Measurements from ENCODE around the gene LRRC75B. TPM values are rescaled to one million over a fixed set of nuclear protein-coding genes. Genes with fewer than 3 reads are reported as not detected.
"Not testable (repeated sequence)": the region's sequence is repeated elsewhere in the genome, so short reads cannot be mapped to it uniquely, and the experiment has no call there.

Gene LRRC75B, protein sequence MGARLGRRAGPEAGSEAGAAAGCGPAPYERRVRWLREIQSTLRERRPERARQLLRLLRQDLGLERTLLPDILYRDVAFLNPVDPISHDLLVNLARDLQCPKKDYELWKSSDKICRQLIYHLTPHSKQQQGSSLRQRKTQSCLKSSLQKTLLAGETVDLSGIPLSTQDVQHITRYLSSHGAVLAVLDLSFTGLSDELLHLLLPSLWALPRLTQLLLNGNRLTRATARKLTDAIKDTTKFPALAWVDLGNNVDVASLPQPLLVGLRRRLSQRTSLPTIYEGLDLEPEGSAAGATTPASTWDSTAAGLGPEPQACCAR
- total RNA-seq = 37.7 TPM

DNA sequence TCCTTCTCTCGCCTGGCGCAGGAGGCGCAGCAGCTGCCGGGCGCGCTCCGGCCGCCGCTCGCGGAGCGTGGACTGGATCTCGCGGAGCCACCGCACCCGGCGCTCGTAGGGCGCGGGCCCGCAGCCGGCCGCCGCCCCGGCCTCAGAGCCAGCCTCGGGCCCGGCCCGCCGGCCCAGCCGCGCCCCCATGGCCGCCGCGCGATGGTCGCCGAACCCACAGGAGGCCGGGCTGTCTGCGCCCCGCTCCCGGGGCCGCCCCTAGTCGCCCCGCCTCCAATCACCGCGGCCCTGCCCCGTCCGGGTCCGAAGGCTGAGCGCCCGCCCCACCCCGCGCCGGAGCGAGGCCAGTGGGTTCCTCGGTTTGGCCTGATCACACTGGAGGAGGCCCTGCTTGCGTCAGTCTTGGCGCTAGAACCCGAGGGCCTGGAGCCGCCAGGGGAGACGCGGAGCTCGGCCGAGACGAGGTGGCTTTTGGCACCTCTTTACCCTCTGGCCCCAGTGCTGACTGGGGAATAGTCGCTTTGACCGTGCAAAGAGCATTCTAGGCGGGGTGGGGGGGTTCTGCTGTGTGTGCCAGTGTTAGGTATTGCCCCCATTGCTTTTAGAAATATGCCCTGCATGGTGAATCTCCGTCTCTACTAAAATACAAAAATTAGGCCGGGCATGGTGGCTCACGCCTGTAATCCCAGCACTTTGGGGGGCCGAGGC lies at the start of gene LRRC75B:
Gene LRRC75B, minus strand, starts transcription at position 223 of the 708 bp plus-strand sequence. Its CDS starts 34 bp downstream, at position 189.
- peak; percentile 98 for DNase-seq (ENCODE audit: low spot score)
- peak; percentile 83 for ATAC-seq

- not testable (repeated sequence) for ATAC-seq; DNase-seq (ENCODE audit: low spot score)
Measured at GRCh38 chr22:24642307-24642706, 49.4 kb upstream of the LRRC75B start.

GRCh38 chr22:24636513-24636912 lies 43.6 kb upstream of the LRRC75B start:
- not testable (repeated sequence) for DNase-seq (ENCODE audit: low spot score); ATAC-seq

- ATAC-seq; DNase-seq (ENCODE audit: low spot score): not testable (repeated sequence)
Measured at GRCh38 chr22:24634776-24635389, 42.0 kb upstream of the LRRC75B start.

GRCh38 chr22:24633231-24634023 lies 40.6 kb upstream of the LRRC75B start:
- DNase-seq (ENCODE audit: low spot score) (peak; percentile 49), ATAC-seq (peak; percentile 56)

DNA sequence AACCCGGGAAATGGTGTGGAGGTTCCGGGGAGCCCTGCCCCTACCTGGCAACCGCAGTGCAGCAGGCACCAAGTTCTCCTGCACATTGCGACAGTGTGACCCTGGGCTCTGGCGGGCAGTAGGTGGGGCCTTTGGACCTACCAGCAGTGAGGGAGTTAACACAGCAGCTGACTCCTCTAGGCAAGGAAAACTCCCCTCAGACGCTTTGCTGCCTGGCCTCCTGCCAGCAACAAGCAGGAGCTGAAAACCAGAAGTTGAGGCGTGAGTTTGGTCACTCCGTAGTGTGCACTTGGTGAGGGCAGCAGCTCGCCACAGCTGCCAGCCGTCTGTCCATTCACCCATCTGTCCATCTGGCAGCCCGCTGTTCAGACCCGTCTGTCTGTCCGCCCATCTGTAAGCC lies 39.8 kb upstream of the LRRC75B start:
- DNase-seq (ENCODE audit: low spot score); ATAC-seq: not testable (repeated sequence)

- DNase-seq (ENCODE audit: low spot score); ATAC-seq: not testable (repeated sequence)
Measured at GRCh38 chr22:24631430-24632122, 38.7 kb upstream of the LRRC75B start.

DNA sequence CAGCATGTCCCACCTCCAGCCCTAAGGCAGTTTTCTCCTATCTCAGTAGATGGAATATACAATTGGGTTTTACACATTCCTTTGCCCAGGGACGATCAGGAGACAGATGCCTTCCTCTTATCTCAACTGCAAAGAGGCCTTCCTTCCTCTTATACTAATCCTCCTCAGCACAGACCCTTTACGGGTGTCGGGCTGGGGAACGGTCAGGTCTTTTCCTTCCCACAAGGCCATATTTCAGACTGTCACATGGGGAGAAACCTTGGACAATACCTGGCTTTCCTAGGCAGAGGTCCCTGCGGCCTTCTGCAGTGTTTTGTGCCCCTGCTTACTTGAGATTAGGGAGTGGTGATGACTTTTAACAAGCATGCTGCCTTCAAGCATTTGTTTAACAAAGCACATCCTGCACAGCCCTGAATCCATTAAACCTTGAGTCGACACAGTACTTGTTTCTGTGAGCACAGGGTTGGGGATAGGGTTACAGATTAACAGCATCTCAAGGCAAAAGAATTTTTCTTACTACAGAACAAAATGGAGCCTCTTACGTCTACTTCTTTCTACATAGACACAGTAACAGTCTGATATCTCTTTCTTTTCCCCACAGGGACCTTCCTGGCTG lies 38.0 kb upstream of the LRRC75B start:
- ATAC-seq; DNase-seq (ENCODE audit: low spot score): not testable (repeated sequence)

- not testable (repeated sequence) for DNase-seq (ENCODE audit: low spot score); ATAC-seq
Measured at GRCh38 chr22:24629069-24629468, 36.2 kb upstream of the LRRC75B start.

- ATAC-seq; DNase-seq (ENCODE audit: low spot score): not testable (repeated sequence)
Measured at GRCh38 chr22:24627911-24628310, 35.0 kb upstream of the LRRC75B start.

- not testable (repeated sequence) for DNase-seq (ENCODE audit: low spot score); ATAC-seq
Measured at GRCh38 chr22:24622596-24622995, 29.7 kb upstream of the LRRC75B start.

DNA sequence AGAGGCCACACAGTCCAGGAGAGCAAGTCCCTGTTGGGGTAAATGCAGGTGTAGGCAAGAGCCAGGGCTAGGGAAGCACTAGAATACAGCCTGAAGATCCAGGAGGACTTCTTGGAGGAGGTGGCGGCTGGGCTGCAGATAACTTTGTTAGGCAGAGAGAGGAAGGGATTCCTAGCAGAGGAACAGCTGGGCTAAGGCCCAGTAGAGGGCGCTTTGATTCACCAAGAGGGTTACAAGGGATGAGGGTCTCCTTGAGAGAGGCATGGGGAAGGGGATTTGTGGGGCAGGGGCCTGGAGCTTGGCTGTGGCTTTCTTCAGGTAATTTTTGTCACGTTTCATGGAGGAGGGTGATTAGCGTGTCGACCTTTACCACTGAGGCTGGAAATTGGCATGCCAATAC lies 28.4 kb upstream of the LRRC75B start:
- DNase-seq (ENCODE audit: low spot score); ATAC-seq: not testable (repeated sequence)

DNA sequence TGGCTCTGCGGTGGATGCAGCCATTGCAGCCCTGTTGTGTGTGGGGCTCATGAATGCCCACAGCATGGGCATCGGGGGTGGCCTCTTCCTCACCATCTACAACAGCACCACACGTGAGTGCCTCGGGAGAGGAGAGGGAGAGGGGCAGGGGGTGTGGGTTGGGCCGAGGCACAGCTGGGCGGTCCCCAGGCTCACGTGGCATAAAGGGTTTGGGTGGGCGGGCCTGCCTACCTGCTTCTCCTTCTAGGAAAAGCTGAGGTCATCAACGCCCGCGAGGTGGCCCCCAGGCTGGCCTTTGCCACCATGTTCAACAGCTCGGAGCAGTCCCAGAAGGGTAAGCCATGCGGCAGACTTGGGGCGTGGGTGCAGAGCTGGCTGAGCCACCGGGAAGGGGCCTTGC lies 21.9 kb upstream of the LRRC75B start:
- not testable (repeated sequence) for DNase-seq (ENCODE audit: low spot score); ATAC-seq

DNA sequence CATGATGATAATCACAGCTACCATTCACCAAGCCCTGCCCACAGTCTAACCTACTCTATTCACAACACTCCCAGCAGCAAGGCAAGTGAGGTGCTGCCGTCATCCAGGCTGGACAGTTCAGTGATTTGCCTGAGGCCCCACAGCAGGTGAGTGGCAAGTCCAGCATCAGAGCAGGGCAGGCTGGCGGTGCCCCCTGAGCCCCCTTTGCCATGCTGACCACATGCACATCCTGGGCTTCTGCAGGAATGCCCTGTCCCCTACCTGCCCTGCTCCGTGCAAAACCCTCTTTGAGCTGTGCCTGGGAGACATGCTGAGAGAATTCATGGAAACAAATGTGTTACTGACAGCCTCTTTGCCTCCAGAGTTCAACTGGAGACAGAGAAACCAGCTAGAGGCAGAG lies 17.0 kb upstream of the LRRC75B start:
- ATAC-seq; DNase-seq (ENCODE audit: low spot score): not testable (repeated sequence)

GRCh38 chr22:24608327-24608726 lies 15.5 kb upstream of the LRRC75B start:
- DNase-seq (ENCODE audit: low spot score); ATAC-seq: not testable (repeated sequence)

- ATAC-seq = peak; percentile 44
- not testable (repeated sequence) for DNase-seq (ENCODE audit: low spot score)
Measured at GRCh38 chr22:24607429-24607983, 14.6 kb upstream of the LRRC75B start.

GRCh38 chr22:24606340-24606739 lies 13.5 kb upstream of the LRRC75B start:
- not testable (repeated sequence) for DNase-seq (ENCODE audit: low spot score)

DNA sequence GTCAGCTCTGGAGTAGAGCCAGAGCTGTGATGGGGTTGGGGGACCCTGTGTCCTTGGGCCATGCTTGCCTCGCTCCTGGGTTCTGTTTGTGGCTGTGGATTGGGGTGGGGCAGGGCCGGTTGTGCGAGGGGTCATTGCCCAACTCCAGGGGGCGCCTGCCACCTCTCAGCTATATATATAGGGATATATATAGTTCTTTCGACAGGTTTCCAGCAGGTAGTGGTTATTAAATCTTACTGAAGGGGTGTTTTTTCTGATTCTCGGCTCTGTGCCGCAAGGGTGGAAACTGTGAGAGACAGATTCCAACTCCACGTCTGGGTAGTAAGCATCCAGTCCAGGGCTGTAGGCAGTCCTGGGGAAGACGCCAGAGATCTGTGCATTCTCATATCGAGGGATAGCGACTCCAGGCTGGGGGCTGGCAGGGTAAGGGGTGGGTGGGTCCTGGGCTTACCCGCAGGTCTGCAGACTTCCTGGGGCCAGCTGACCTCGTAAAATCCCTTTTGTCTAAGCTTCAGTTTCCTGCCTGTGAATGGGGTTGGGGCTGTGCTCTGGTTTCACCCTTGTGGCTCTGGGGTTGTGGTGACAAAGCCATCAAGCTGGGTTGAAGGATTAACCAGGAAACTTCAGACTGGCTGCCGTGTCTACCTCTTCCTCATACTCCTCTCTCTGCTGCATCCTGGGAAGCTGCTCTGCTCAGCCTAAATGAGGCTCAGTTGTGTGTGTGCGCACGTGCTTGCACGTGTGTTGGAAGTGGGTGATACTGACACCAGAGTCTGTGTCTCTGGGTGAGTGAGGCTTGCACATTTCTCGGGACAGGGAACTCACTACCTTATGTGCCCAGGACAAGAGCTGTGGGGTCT lies 11.1 kb upstream of the LRRC75B start:
- peak; percentile 34 for ATAC-seq
- not testable (repeated sequence) for DNase-seq (ENCODE audit: low spot score)

More at GRCh38 chr22:24606340-24606739, 13.5 kb upstream of the LRRC75B start:
- not testable (repeated sequence) for ATAC-seq

Data from left lobe of liver (tissue), 2 donors.